Measurements from ENCODE around the gene ANKFN1.

DNA sequence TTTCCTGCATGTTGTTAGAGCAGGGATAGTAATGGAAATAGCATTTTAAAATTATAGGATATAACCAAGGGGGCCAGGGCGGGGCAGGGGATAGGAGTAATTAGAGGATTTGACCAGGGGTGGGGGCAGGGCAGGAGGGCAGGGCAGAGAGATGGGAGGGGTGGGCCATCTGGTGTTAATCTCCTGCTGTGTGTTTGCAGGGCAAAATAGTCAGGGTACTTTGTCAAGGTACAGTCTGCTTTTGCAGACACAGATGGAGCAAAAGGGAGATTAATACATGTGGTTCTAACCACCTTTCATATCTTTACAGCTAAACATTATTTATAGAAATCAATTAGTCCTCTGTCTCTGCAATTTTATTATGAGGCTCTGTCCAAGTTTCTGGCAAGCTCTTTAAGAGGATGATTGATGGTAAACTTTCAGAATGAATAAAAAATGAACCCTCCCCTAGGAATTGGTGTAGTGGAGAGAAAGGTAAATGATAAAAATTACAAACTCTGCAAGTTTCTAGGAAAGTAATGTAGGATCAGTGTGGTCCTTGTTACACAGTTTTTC is 6.6 kb downstream of the ANKFN1 start:
- no peak for TF ChIP-seq CTCF (IDR thresholded peaks at IDR 0.05)
- no peak for TF ChIP-seq POLR2A (IDR thresholded peaks at IDR 0.05)

All from breast epithelium (tissue), 3 donors.